Measurements from ENCODE around the gene HDAC4.

Gene HDAC4

DNA sequence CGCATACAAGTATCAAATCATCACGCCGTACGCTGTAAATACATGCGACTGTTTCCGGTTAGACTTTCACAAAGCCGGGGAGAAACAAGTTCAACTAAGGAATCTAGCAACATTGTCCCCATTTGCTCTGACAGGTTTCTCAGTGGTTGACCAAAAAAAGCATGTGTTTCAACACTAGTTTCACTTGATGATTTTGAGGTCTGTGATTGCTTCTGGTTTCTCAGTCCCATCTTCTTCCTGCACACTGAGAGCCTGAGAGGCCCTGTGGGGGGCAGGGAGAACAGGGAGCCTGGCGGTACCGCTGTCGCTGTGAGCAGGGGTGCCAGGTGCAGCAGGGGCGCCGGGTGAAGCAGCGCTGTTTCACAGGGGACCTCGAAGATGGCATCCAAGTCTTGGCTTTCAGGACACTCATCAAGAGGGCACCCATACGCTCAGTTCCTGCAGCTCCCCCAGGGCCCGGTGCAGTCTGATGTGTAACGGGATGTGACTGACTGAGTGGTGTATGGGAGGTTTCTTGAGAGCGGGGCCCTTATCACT is 282.1 kb downstream of the HDAC4 start:
- H3K27ac ChIP-seq: no peak overlapping the region
- H3K36me3 ChIP-seq (replicated peaks): no peaks in the 10 kb centered on the region
- H3K4me3 ChIP-seq (ENCODE audit: low read depth, low read length): no peak overlapping the region
- TF ChIP-seq, protein P1, sequence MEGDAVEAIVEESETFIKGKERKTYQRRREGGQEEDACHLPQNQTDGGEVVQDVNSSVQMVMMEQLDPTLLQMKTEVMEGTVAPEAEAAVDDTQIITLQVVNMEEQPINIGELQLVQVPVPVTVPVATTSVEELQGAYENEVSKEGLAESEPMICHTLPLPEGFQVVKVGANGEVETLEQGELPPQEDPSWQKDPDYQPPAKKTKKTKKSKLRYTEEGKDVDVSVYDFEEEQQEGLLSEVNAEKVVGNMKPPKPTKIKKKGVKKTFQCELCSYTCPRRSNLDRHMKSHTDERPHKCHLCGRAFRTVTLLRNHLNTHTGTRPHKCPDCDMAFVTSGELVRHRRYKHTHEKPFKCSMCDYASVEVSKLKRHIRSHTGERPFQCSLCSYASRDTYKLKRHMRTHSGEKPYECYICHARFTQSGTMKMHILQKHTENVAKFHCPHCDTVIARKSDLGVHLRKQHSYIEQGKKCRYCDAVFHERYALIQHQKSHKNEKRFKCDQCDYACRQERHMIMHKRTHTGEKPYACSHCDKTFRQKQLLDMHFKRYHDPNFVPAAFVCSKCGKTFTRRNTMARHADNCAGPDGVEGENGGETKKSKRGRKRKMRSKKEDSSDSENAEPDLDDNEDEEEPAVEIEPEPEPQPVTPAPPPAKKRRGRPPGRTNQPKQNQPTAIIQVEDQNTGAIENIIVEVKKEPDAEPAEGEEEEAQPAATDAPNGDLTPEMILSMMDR (IDR thresholded peaks at IDR 0.05; ENCODE audit: low read depth, low read length, missing control alignments): no peak
- no peak for DNase-seq
- H3K27me3 ChIP-seq (replicated peaks): no peaks in the 10 kb centered on the region
- in situ Hi-C loops (cut with HindIII; ENCODE audit: low pct_ligation_motif_present, low sequenced_read_pairs): no loop called here

DNA sequence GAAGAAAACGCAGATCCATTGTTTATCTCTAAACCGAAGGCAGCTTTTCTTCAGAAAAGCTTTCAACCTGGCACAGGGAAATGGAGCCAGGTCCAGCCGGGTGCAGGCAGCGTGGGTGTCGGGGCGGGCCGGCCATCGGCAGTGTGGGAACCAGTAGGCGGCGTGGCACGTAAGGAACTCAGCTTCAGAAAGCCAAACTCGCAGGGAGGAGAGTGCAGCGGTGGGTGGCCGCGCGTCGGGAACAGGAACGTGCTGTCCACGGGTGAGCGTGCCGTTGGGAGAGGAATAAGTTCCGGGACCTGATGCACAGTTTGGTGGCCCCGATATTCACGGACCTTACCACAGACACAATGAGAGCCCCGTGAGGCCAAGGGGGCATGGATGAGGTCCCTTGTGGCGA is 282.6 kb downstream of the HDAC4 start:
- TF ChIP-seq, protein P1 (IDR thresholded peaks at IDR 0.05; ENCODE audit: low read depth, low read length, missing control alignments): peak; percentile 50
- Histone ChIP-seq H3K27ac (no peak overlapping the region), H3K27me3 (replicated peaks) (no peaks in the 10 kb centered on the region), H3K4me3 (ENCODE audit: low read depth, low read length) (no peak overlapping the region), H3K36me3 (replicated peaks) (no peaks in the 10 kb centered on the region)
- in situ Hi-C loops (cut with HindIII; ENCODE audit: low pct_ligation_motif_present, low sequenced_read_pairs): no loop called here
- DNase-seq: no peak

DNA sequence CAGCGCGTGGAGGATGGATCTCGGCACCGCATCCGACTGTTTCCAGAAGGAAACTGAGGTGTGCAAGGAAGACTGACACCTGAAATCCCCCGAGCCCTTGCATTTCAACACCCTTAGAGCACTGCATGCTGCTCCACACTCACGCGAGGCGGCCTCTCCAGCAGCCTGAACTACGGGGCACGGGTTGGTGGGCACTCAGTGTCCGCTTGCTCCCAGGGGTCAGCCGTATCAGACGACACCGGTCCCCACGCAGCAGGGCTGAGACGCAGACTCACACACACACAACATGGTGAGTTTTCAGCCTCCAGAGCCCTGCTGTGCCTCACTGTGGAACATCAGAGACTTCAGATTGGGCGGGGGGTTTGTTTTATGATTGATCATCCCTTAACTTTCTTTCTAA is 283.0 kb downstream of the HDAC4 start:
- Histone ChIP-seq H3K36me3 (replicated peaks) (no peaks in the 10 kb centered on the region), H3K27ac (no peak overlapping the region), H3K27me3 (replicated peaks) (no peaks in the 10 kb centered on the region), H3K4me3 (ENCODE audit: low read depth, low read length) (no peak overlapping the region)
- in situ Hi-C loops (cut with HindIII; ENCODE audit: low pct_ligation_motif_present, low sequenced_read_pairs): no loop called here
- TF ChIP-seq, protein P1 (IDR thresholded peaks at IDR 0.05; ENCODE audit: low read depth, low read length, missing control alignments): no peak
- DNase-seq: no peak

DNA sequence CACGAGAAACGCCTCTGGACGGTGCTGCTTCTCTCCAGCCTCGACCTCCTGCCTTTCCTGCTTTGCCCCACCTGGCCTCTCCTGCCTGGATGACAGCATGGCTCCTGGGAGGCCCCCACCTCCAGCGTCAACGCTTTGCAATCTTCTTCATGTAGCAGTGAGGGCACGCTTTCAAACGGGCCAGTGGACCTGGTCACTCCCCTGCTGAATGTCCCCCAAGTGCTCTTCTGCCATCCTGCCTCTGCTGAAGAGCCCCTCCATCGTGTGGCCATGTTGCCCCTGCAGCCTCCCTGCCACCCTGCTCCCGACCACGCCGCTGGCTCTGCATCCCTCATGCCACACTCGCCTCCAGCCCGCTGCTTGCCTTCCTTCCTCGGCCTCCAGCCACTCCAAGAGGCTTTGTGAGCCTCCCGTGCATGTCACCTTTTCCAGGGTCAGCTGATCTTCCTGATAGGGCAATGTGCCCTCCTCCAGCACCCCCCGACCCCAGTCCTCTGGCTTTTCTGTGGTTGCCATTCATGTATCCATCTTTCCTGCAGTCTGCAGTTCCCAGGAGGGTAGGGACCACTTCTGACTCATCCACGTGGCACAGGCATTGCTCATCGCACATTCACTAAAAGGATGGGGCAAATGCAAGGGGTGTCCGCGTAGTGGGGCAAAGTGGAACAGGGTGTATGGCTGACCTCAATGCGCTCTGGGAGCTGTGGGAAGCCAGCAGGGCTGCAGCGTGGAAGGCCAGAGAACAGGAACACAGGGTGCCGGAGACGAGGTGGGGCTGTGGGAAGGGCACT is 284.2 kb downstream of the HDAC4 start:
- DNase-seq: peak; percentile 12

DNA sequence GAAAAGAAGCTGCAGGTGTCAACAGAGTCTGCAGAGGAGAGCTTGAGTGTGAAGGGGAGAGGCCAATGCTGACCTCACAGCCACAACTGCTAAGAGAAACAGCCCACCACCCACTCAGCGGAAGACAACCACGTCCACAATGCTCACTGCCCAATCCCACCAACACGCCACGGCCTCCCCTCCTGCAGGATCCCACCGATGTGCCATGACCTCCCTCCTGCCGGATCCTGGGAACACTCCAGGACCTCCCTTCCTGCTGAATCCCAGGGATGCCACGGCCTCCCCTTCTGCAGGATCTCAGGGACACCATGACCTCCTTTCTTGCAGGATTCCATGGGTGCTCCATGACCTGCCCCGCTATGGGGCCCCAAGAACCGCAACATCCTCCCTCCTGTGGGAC is 285.2 kb downstream of the HDAC4 start:
- H3K4me3 ChIP-seq (ENCODE audit: low read depth, low read length): no peak overlapping the region
- no peaks in the 10 kb centered on the region for H3K36me3 ChIP-seq (replicated peaks)
- no peak for DNase-seq
- TF ChIP-seq, protein P1 (IDR thresholded peaks at IDR 0.05; ENCODE audit: low read depth, low read length, missing control alignments): no peak
- no peaks in the 10 kb centered on the region for H3K27me3 ChIP-seq (replicated peaks)
- no peak overlapping the region for H3K27ac ChIP-seq
- in situ Hi-C loops (cut with HindIII; ENCODE audit: low pct_ligation_motif_present, low sequenced_read_pairs): no loop called here

More for the DNA sequence above, 284.2 kb downstream of the HDAC4 start:
- in situ Hi-C loops (cut with HindIII; ENCODE audit: low pct_ligation_motif_present, low sequenced_read_pairs): no loop called here
- TF ChIP-seq, protein P1 (IDR thresholded peaks at IDR 0.05; ENCODE audit: low read depth, low read length, missing control alignments): no peak
- Histone ChIP-seq H3K27me3 (replicated peaks) (no peaks in the 10 kb centered on the region), H3K36me3 (replicated peaks) (no peaks in the 10 kb centered on the region), H3K27ac (no peak overlapping the region), H3K4me3 (ENCODE audit: low read depth, low read length) (no peak overlapping the region)
